Stimulated activated CD8-positive, alpha-beta memory T cell treated with anti-CD3 and anti-CD28 coated beads, Interleukin-12 subunit alpha, Interleukin-12 subunit beta, amount 100 ng/mL, for 4 hours (primary cell): ENCODE results near the gene ACRV1.
"Not testable (repeated sequence)": the region's sequence is repeated elsewhere in the genome, so short reads cannot be mapped to it uniquely, and the experiment has no call there.

Source experiments
- DNase-seq: peaks from one replicate; pipeline ENCODE4 v3.0.0-alpha.2; 2020; ENCODE audit warnings: low read depth

Gene ACRV1, protein sequence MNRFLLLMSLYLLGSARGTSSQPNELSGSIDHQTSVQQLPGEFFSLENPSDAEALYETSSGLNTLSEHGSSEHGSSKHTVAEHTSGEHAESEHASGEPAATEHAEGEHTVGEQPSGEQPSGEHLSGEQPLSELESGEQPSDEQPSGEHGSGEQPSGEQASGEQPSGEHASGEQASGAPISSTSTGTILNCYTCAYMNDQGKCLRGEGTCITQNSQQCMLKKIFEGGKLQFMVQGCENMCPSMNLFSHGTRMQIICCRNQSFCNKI

DNA sequence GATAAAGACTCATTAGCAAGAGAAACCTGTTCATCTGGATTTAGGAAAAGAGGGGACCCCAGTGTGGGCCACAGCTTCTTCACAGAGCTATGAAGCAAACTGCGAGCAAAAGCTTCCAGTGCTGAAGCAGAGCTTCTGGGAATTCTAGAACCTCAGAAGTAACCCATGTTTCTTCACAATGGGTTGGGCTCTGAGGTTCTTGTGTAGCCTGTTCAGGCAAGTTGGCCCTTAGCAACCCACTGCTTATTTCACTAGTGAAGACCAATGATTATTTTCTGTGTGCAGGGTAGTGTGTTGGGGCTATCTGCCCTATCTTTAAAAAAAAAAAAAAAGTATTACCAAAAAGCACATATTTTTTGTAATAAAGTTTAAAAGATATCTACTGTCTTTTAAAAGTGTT is at the start of gene ACRV1:
TSS of gene ACRV1 (minus strand) at position 101 of the 400 bp plus-strand sequence. CDS start at position 34, 67 bp downstream.
- DNase-seq, result no peak

DNA sequence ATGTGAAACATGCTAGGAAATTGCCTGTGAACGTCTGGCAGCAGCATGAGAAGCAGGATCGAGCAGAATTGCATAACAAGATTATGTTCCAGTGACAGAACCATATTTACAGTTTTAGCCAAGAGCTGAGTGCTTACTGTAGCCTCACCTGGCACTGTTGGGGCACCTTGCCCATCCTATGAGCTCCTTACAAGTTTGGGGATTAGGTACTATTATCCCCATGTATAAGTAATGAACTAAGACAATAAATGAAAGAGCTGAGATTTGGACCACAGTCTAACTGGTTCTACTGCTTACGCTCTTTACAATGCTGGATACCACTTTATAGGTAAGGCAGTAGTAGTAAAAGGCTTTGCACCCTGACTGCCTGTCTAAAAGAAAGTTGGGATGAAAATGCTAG is 48.3 kb upstream of the ACRV1 start:
- DNase-seq, result no peak

DNA sequence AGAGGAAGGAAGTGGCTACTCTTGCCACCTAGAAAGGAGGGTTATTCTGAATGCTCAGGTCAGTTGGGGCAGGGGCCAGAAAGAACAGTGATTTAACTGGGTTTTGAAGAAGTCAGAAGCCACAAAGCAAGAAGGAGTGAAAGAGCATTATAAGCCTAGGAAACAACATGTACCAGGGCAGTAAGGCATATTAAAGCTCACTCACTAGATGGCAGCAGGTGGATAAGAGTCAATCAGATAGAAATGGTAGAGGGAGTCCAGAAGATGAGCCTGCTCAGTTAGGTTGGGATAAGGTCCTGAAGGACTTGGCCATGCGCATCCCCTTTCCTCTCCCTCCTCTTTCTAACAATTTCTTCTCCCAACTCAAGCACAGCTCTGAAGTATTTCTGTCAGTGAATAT is 43.5 kb upstream of the ACRV1 start:
- DNase-seq, result no peak

DNA sequence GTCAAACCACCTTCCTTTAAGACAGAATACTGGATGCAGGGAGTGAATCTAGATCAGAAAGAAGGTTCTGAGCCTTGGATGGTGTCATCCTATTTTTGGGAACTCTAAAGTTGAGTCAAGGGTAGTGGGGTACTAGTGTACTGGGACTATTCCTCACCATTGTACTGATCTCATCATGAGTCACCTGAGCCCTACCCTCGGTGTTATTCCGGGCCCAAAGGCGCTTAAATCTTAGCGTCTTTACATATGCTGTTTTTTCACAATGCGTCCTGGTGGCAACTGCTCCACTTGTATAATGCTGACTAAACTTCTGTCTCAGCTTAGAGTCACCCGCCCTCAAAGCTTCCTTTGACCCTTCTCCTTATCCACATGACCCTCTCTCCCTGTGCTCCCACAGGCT is 40.1 kb upstream of the ACRV1 start:
- no peak for DNase-seq

DNA sequence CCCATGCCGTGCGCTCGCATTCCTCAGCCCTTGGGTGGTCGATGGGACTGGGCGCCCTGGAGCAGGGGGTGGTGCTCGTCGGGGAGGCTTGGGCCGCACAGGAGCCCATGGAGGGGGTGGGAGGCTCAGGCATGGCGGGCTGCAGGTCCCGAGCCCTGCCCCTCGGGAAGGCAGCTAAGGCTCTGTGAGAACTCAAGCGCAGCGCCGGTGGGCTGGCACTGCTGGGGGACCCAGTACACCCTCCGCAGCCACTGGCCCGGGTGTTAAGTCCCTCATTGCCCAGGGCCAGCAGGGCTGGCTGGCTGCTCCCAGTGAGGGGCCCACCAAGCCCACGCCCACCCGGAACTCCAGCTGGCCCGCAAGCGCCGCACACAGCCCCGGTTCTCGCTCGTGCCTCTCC is 24.0 kb upstream of the ACRV1 start:
- not testable (repeated sequence) for DNase-seq

DNA sequence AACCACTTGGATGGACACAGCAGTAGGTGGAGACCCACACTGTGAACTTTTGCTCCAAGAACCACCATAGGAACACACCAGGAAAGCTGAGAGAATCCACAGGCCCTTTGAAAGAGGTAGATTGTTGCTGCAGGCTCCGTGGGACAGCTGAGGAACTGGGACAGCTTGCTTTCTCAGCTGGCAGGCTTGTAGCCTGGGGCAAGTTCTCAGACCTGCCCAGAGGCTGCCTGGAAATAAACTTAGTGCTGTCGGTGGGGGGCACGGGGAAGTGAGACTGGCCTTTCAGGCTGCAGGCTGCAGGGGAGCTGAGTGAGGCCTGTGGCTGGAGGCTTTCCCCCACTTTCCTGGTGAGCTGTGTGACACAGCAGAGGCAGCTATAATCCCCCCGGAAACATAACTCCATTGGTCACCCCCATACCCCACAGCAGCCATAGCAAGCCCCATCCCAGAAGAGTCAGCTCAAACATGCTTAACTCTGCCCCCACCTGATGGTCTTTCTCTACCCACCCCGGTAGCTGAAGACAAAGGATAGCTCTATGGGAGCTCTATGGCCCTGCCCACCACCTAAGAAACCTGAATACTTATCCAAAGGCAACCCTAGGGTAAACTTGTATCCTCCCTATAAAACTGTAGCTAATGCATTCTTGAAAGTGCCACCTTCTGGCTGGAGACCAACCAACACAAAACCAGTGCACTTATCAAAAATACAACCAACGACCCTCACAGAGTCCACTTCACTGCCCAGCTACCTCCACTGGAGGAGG is 21.4 kb upstream of the ACRV1 start:
- no peak for DNase-seq

DNA sequence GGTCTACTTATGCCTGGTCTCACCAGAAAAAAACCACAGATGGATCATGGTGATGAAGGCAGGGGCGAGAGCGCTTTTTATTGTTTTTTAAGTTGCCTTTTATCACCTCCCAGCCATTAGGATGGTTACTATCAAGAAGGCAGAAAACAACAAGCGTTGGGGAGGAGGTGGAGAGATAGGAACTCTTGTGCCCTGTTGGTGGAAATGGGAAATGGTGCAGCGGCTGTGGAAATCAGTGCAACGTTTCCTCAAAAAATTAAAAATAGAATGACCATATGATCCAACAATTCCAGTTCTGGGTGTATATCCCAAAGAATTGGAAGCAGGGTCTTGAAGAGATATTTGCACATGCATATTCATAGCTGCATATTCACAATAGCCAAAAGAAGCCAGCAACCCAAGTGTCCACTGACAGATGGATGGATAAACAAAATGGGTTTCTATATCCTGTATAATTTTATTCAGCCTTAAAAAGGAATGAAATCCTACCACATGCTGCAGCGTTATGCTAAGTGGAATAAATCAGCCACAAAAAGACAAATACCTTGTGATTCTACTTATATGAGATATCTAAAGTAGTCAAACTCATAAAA is 20.5 kb upstream of the ACRV1 start:
- no peak for DNase-seq

DNA sequence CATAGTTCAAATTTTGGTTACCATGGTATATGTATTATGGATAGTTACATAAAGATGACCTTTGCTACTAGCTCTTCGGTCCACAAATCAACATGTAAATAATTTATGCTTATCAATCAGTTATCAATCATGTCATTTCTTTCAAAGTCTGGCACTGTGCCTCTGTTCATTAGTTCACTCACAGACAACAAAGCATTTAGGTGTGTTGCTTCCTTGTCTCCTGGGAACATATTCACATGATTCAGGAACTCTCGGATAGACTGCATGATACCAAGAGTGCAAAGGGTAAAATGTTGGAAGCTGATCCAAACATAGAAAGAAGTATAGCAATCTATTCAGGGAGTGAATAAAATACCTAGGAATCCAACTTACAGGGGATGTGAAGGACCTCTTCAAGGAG is 14.3 kb upstream of the ACRV1 start:
- no peak for DNase-seq

DNA sequence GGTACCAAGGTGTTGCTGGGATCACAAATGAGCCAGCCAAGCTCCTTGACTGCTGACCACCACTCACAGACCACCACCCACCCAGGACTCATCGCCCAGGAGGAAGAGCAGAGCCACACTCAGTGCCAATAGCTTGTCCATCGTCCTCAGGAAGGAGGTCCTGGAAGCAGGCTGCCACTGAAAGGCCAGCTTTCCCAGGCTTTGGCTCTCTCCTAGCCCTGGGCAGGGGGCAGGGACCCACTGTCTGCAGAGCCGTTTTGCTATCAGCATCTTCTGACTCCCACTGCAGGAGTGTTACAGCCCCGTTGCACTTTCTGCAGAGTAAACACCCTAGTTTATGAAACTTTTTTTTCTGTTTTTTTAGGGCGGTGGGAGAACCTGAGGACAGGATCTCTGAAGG is 12.2 kb upstream of the ACRV1 start:
- no peak for DNase-seq

DNA sequence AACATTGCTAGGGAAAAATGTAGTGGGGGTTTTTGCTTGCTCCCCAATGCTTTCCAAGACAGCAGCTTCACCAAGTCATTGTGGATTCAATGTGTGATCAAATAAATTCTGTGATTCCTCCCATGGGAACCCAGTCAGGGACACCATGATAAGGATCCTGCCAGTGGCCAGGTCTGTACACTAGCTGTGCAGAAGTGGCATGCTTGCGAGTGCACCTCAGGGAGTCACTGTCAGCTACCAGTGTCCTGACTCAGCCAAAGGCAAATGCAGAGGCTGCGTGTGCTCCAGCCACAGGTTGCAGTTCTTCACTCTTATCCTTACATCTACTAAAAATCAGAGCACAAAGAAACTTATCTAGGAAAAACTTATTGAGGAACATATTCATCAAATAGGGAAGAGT is 9.4 kb upstream of the ACRV1 start:
- no peak for DNase-seq

DNA sequence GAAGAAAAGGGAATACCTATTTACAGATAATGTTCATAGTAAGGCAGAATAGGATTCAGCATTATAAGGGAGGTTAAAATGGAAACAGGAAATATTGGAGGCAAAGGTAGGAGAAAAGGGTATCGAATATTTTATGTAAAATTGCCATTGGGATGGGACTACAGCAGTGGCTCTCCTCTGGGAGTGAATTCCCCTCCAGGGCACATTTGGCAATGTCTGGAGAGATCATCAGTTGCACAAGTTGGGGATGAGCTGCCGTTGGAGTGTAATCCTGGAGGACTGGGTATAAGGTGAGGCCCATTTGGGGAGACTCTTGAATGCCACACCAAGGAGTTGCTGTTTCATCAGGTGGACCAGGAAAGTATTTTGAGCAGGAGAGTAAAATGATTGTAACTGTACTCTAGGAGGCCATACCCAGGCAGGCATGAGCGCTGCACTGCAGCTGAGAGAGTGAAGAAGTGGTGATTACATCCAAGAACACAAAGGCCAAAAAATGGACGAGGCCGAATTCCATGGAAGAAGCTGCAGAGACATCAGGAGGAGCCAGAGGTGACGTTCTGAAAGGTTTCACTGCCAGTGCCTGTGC is 8.7 kb upstream of the ACRV1 start:
- no peak for DNase-seq

DNA sequence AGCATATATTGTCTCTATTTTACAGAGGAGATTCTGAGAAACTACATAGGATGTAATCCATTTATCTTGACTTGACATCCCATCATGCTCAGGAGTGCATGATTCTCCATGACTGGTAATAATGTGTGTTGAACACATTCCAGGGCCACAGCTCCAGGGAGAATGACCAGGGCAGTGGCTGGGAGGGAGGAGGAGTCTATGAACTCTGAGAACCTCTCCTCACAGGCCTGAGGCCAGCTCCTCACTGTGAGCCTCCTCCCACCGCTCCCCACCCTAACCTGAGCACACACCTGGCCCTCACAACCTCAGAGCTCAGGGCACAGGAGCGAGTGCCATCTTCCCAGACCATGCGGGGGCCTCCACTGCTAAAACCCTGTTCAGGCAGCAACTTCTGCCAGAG is 8.0 kb upstream of the ACRV1 start:
- no peak for DNase-seq

DNA sequence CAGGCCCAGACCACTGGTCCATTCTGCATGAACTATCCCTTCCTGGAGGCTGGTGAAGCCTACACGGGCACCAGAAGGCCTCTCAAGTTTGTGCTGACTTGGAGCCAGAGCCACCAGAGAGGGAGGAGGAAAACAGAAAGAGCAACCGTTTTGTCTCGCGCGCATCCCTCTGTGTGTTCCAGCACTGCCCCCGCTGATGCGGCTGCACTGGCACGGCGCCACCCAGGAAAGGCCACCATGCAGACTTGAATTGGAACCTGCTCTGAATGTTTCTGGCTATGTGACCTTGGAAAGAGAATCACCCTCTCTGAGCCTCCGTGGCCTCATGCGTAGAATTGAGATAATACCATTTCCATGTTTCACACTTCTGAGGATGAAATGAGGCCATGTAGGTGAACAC is 7.4 kb upstream of the ACRV1 start:
- DNase-seq, result no peak

DNA sequence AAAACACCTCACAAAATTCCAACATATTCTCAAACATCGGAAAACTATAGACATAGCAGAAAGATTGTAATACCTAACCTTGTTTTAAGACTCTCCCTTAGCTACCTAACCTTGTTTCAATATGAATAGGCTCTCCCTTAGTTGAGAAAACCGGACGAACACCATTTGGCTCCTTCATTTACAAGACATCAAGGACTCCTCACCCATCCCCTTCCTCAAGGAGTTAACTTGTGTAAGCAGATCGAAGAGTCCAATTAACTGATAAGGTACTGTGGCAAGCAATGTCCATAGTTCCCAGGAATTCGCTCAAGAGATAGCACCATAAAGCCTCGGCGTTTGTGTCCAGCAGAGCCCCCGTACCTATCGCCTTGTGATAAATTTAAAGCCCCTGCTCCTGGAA is 4.6 kb upstream of the ACRV1 start:
- no peak for DNase-seq

DNA sequence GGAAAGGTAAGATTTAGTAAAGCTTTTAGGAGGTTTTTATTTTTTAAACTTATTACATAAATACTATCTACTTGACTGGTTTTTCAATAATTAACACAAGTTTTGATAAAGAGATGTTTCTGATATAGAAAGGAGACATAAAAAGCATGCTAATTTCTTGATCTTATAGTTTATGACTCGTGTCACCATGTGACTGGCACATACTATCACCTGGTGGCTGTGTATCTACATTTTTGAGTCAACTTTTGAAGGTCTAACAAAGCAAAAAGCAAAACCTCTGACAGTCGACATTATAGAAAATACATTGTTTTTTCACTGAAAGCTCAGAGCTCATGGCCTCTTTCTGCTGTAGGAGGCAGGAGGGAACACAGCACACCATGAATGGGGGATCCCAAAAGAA is 810 bp downstream of the ACRV1 start:
- DNase-seq, result no peak

DNA sequence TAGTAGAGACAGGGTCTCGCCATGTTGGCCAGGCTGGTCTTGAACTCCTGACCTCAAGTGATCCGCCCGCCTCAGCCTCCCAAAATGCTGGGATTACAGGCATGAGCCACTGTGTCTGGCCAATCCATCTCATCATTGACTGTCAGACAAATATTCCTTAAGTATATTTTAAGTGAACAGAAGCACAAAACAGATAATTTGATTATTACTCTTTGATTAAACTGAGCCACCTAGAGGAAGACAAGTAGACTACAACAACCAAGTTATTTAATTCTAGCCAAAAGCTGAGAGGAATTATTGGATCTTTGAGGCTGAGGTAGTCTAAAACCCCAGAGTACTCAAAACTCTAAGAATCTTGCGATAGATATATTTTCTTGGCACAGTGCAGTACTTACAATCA is 1.2 kb downstream of the ACRV1 start:
- no peak for DNase-seq

DNA sequence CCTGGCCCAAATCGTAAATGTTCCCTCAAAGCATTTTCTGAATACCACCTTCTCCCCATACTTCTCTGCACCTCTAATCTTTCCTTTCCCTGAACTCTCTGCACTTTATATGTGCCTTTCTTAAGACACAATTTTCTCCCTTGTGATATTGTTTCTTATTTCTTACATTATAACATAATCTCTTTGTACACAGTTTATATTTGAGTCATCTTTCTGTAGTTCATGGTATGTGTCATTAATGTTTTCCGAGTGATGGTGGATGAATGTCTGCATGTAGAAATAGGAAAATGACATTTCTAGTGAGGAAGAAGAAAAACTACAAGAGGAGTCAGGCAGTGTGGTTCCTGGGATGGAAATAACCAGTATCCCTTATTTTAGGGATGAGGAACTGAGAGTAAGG is 5.5 kb downstream of the ACRV1 start:
- no peak for DNase-seq

DNA sequence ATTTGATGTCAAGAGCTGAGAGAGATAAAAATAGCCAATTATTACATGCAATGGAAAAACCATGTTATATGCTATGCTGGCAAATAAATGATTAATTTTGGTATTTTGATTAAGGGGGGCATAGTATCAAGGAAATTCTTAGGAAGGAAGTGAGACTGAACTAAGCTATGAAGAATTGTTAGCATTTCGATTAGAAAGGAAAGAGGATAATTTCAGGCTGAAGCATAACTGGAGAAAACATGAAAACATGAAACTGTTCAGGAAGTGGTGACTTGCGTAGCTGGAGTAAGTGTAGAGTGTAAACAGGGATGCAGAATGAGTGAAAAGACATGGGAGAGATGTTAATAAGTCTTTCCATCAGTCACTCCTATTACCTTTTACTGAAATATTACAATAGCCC is 6.4 kb downstream of the ACRV1 start:
- no peak for DNase-seq

DNA sequence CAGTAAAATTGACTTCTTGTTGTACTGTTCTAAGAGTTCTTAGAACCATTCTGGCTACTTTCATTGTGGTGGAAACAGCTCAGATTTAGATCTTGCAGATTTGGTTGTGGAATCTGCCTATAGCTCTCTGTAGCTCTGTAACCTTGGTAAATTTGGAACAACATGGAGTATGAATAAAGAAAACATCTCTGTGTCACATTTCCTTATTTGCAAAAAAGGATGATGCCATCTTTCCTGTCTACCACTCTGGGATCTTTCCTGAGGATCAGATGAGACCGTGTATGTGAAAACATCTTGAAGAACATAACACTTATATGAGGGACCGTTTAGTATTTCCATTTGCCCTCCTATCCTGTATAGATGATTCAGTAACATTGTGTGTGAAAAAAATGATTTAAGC is 9.1 kb downstream of the ACRV1 start:
- DNase-seq, result no peak

DNA sequence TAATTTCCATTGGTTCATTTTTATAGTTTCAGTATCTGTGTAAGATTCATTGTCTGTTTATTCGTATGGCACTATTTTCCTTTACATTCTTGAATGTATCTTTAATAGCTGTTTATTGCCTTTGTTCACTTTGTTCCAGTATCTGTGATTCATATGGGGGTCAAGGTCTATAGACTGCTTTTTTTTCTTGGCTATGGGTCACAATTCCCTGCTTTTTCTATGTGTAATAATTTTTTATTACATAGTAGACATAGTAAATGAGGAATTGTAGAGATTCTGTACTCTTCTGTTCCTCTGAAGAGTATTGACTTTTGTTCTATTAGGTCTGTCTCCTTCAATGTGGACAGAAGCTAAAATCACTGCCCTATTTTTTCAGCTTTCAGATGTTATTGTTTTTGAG is 10.5 kb downstream of the ACRV1 start:
- DNase-seq, result no peak

DNA sequence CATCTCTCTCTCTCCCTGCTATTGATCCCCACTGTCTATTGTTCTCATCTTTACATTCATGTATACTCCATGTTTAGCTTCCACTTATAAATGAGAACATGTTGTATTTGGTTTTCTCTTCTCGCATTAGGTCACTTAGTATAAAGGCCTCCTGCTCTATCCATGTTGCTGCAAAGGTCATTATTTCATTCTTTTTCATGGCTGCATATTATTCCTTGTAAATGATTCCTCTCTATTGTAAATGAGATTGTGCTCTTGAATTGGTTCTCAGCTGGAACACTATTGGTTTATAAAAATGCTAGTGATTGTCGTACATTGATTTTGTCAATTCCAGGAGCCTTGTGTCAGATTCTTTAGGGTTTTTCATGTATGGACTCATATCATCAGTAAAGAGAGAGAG is 13.5 kb downstream of the ACRV1 start:
- DNase-seq, result no peak

DNA sequence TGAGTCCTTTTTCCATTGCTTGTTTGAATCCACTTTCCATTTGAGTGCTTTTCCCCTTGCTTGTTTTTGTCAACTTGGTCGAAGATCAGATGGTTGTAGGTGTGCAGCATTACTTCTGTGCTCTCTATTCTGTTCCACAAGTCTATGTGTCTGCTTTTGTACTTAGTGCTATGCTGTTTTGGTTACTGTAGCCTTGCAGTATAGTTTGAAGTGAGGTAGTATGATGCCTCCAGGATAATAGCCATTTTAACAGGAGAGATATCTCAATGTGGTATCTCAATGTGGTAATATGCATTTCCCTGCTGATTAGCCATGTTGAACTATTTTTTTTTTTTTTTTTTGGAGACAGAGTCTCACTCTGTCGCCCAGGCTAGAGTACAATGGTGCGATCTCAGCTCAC is 16.7 kb downstream of the ACRV1 start:
- no peak for DNase-seq

DNA sequence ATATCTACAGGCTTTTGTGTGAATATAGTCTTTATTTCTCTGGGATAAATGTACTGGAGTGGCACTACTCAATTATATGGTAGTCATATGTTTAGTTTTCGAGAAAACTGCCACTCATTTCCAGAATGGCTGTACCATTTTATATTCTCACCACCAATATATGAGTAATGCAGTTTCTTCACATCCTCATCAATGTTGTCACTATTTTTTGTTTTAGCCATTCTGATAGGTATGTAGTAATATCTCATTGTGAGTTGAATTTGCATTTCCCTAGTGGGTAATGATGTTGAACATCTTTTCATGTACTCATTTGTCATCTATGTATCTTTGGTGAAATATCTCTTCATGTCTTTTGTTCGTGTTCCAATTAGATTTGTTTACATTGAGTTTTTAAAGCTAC is 18.0 kb downstream of the ACRV1 start:
- no peak for DNase-seq
